Measurements from ENCODE around the gene HOMER3.
A peak's percentile ranks its signal among the peaks of the same experiment; 100 is the strongest.

The HOMER3 gene

DNA sequence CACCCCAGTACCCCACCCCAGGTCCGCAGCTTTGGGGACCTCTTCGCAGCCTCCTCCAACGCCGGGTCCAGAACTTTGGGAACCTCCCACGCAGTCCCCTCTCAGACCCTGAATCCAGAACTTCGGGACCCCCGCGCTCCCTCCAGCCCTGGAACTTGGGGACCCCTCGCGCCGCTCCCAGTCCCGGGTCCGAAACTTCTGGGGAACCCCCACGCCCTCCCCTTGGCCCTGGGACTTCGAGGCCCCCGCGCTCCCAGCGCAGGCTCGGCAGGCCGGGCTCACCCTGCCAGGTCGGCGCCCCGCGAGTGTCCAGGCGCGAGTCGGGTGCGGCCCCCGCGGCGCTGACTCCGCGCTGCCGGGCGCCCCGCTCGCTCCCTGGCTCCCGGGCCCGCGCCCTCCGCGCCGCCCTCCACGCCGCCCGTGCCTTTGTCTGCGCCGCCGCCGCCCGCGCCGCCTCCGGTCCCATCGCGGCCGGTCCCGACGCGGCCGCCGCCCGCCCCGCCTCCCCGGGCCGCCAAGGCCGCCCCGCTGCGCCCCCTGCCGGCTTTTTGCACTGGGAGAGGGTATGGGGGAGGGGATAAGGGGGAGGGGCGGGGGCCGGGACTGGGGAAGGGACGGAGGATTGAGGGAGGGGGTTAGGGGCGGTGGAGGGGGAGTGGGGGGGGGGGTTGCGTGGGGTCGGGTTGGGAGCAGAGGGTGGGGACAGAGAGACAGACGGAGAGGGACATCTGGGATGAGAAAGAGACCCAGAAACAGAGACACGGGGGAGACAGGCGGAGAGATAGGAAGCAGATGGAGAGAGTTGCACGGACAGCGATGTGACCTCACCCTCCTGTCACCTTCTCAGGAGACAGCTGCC lies at the start of gene HOMER3:
Gene HOMER3, minus strand, starts transcription at position 449 of the 859 bp plus-strand sequence. CDS start 2,235 bp downstream, outside the sequence.
- peak; percentile 53 for DNase-seq (ENCODE audit: low spot score)

DNA sequence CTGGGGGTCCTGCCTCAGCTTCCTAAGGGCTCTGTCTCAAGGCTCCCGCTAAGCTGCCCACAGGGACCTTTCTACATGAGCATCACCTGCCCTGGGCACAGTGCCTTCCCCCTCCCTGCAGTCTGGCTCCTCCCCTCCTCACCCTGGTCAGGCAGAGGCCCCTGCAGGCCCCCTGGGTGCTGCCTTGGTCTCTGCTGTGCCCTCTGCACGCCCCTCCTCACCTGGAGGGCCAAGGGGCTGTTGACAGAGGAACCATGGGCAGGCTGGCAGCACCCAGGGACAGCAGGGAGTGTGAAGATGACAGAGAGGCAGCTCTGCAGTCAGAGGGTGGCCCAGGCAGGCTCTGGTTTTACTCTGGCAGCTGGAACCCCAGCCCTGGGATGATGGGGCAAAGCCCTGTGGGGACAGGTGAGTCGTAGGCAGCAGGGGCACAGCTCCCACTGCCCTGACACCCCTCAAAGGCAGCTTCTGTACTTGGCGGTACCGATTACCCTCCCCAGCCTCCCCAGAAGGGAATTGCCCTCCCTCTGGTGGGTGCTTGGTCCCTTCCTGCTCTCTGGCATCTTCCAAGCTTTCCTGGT lies 49.2 kb upstream of the HOMER3 start:
- DNase-seq (ENCODE audit: low spot score), result no peak

DNA sequence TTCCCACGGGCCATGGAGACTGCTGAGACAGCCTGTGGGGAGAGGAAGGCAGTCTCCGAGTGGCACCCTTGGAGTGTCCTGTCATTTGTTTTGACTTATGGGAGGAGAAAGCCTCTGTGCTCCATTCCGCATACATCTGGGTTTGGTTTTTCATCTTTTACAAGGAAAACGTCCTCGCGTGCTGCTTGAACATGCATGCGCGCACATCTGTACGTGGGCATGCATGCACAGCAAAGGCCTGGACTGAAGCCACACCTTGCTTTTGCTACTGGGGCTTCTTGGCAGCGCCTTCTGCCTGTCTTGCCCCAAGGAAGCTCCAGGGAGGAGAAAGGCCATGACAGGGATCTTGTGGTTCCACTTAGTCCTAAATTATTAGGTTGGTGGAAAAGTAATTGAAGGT lies 48.3 kb upstream of the HOMER3 start:
- no peak for DNase-seq (ENCODE audit: low spot score)

DNA sequence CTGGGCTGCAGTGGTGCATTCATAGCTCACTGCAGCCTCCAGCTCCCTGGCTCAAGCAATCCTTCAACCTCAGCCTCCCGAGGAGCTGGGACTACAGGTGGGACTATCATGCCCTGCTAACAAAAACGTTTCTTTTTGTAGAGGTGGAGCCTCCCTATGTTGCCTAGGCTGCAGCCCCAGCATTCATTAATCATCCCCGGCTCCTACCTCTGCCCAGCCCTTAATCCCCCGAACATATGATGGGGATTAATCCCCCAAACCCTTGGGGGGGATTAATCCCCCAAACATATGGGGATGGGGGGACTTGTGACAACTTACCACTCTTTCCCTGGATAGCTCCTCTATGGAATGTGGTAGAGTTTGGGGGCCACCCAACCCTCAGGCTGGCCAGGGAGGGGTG lies 46.4 kb upstream of the HOMER3 start:
- DNase-seq (ENCODE audit: low spot score), result no peak

DNA sequence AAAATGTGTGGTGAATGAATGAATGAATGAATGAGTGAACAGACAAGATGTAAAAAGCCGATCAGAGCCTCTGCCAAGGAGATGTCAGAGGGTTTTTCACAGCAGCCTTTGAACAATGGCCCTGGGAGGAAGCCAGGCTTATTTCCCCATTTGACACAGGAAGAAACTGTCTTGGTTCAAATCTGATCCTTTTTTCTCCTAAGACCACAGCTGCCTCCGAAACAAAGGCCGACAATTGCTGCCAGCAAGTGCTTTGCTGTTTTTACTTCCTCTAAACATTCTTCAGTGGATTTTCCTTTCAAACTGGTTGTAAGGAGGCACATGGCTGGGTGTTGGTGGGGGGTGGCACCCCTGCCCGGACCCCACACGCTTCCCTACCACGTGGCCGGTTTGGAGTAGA lies 44.2 kb upstream of the HOMER3 start:
- DNase-seq (ENCODE audit: low spot score), result peak; percentile 50

DNA sequence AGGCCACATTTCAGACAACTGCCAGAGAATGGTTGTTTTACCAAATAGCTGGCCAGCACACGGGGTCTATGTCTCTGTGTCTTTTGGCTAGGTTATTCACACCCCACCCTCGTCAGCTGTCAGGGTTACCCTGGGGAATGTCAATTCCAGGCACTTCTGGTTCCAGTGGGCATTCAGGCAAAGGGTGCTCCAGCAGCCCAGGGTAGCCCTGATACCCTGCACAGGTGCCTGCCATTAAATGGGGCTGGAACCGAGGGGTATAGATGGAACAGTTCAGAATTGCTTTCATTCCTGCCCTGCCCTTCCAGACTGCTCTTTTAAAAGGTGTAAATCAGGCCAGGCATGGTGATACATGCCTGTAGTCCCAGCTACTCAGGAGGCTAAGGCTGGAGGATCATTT lies 43.2 kb upstream of the HOMER3 start:
- no peak for DNase-seq (ENCODE audit: low spot score)

DNA sequence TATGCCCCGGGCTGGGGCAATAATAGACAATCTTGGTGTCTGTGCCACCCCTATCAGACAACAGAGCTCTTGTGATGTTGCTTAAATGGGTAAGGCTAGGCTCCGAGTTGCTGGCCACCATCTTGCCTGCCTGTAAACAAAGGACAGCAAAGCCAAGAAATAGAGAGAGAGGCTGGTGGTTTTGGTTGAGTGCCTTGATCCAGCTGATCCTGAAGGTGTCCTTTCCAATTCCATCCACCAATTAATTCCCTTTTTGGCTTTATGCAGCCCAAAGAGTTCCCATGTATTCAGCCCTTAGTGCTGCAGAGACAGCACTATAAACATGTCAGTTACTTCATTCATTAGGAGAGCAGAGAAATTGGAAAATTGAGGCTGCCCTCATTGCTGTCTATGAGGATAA lies 41.7 kb upstream of the HOMER3 start:
- DNase-seq (ENCODE audit: low spot score), result no peak

DNA sequence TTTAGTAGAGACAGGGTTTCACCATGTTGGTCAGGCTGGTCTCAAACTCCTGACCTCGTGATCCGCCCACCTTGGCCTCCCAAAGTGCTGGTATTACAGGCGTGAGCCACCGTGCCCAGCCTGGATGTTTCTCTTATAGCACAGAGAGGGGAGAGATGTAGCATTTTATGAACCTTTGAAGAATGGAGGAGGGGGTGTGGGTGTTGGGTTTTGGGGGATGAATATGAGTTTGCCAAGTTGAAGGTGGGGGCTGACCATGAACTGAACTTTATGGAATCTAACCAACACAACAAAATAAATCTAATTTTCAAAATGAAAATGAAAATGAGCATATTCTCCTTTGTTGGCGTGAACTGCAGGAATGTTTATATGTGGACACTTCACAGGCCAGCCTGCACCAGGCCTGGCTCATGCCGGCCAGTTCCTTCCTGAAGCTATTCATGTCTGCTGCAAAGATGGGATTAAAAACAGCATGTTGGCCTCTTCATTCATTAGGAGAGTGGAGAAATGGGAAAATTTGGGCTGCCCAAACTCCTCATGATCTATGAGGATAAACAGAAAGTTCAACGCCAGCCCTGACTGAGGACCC lies 39.5 kb upstream of the HOMER3 start:
- no peak for DNase-seq (ENCODE audit: low spot score)

DNA sequence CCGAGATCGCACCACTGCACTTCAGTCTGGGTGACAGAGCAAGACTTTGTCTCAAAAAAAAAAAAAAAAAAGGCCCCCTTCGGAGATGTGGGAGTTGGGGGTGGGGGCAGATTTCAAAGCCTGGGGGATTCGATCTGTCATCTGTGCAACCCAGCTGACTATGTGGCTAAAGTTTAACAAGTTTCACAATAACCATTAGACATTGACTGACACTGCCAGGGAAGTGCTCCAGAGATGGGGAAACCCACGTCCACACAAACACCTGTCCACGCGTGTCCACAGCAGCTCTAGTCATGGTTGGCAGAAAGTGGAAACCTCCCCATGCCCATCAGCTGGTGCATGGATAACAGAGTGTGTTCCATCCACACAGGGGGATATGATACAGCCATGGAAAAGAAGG lies 37.6 kb upstream of the HOMER3 start:
- DNase-seq (ENCODE audit: low spot score), result no peak

DNA sequence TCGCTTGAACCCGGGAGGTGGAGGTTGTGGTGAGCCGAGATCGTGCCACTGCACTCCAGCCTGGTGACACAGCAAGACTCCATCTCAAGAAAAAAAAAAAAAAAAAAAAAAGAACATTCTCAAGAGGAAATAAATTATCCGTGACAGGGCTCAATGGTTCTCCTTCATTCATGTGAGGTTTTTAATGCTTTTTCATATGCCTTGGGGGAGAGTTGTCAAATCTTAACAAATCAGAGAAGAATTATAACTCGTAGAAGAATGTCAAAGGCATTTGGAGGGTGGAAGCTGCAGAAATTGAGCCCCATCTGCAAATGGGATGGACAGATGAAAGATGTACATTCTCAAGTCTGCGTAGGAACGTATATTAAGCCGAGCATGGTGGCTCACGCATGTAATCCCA lies 34.9 kb upstream of the HOMER3 start:
- no peak for DNase-seq (ENCODE audit: low spot score)

DNA sequence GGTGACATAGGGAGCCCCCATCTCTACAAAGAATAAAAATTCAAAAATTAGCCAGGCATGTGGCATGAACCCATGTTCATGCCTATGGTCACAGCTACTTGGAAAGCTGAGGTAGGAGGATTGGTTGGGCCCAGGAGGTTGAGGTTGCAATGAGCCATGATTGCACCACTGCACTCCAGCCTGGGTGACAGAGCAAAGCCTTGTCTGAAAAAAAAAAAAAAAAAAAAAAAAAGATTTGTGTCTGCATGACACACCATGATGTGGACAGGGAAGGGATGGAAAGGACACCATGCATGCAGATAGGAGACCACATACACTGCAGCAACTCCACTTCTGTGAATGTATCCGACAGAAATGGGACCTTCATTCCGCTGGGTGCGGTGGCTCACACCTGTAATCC lies 34.0 kb upstream of the HOMER3 start:
- DNase-seq (ENCODE audit: low spot score), result no peak

DNA sequence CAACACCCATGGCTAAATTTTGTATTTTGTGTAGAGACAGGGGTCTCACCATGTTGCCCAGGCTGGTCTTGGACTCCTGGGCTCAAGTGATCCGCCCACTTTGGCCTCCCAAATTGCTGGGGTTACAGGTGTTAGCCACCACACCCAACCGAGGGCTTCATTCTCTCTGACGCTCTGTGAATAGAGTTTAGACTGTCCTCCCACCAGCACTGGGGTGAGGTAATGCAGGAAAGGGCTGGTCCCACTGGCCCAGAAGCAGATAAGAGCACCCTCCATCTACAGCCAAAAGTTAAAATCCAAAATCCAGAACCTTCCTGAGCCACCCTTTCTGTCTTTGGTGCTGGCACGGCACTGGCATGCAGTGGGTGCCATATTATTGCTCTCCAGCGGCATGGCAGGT lies 31.8 kb upstream of the HOMER3 start:
- no peak for DNase-seq (ENCODE audit: low spot score)

DNA sequence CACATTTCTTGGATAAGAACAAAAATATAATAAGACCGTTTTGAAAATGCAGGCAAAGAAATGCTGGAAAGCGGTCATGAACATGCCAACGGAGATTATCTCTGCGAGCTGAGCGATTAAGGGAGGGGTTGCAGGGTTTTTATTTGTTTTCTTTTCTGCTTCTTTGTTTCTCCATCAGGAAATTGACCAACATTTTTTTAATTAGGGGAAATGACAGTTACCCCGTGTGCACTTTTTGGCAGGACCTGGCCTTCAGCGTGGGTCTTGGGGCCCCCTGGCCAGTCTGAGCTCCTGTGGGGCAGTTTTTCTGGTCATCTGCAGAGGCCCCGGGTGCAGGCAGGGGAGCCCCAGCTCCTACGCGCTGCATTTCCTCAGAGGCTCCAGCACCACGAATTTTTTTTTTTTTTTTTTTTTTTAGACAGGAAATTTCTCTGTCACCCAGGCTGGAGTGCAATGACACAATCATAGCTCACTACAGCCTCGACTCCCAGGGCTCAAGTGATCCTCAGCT lies 31.3 kb upstream of the HOMER3 start:
- DNase-seq (ENCODE audit: low spot score), result peak; percentile 51

DNA sequence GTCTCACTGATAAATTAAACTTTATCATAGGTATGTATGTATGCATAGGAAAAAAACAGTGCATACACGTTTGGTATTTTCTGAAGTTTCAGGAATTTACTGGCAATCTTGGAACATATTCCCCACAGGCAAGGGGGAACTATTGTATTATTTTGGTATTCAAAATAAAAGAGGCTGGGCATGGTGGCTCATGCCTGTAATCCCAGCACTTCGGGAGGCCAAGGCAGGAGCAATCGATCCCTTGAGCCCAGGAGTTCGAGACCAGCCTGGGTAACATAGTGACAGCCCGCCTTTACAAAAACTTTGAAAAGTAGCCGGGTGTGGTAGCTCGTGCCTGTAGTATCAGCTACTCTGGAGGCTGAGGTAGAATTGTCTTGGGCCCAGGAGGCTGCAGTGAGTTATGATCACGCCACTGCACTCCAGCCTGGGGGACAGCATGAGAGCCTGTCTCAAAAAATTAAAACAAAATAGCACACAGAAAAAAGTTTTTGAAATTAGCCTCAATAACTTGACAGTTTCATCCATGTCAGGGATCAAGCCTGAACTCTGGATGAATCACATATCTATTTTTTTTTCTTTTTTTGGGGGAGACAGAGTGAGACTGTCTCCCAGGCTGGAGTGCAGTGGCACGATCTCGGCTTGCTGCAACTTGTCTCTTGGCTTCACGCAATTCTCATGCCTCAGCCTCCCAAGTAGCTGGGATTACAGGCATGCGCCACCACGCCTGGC lies 29.1 kb upstream of the HOMER3 start:
- DNase-seq (ENCODE audit: low spot score), result no peak

DNA sequence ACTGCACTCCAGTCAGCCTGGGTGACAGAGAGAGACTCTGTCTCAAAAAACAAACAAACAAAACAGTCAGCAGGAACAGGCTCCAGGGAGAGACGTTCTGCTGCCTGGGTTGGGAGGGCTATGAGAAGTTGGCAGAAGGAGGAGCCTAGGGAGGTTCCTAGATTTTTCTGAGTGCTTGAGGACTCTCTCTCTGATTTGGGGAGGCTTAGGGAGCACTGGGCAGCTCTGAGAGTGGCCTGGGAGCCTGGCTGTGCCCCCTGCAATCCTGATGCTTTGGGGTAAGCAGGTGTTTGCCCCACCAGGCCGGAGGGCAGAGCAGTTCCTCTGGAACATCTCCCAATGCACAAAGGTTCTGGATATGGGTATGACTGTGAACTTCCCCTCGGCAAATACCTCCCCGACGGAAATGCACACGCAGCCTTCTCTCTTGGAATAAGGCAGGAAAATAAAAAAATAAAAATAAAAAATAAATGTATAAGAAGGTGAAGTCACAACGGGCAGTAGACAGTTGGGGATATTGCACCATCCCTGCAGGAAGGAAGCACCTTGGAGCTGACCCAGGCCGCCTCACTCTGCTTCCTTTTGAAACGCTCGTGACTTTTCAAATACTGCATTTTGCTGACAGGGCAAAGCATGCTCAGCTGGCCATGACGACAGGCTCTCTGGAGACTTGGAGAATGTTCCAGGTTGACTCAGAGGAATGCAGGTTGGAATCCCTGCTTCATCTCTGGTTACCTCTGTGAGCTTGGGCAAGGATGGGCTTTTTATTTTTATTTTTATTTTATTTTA lies 26.5 kb upstream of the HOMER3 start:
- DNase-seq (ENCODE audit: low spot score), result peak; percentile 95

DNA sequence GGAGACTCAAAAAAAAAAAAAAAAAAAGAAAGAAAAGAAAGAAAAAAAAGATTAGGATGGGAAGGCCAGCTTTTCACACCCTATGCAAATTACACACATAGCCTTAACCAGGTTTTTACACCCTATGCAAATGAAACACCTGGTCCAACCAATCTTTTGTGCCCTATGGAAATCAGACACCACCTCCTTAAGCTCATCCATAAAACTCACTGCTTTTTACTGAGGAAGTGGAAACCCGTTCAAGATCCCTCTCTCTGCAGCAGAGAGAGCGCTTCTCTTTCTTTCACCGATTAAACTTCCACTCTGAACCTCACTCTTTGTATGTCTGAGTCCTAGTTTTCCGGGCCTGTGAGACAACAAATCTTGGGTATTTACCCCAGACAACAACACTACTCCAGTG lies 25.3 kb upstream of the HOMER3 start:
- DNase-seq (ENCODE audit: low spot score), result no peak

DNA sequence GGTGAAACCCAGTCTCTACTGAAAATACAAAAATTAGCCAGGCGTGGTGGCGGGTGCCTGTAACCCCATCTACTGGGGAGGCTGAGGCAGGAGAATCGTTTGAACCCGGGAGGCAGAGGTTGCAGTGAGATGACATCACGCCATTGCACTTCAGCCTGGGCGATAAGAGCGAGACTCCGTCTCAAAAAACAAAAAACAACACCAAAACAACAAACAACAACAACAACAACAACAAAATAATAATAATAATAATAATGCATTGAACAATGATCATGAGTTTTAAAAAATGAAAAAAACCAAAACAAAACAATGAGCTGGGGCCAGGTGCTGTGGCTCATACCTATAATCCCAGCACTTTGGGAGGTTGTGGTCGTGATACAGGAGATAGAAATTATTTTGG lies 23.1 kb upstream of the HOMER3 start:
- no peak for DNase-seq (ENCODE audit: low spot score)

DNA sequence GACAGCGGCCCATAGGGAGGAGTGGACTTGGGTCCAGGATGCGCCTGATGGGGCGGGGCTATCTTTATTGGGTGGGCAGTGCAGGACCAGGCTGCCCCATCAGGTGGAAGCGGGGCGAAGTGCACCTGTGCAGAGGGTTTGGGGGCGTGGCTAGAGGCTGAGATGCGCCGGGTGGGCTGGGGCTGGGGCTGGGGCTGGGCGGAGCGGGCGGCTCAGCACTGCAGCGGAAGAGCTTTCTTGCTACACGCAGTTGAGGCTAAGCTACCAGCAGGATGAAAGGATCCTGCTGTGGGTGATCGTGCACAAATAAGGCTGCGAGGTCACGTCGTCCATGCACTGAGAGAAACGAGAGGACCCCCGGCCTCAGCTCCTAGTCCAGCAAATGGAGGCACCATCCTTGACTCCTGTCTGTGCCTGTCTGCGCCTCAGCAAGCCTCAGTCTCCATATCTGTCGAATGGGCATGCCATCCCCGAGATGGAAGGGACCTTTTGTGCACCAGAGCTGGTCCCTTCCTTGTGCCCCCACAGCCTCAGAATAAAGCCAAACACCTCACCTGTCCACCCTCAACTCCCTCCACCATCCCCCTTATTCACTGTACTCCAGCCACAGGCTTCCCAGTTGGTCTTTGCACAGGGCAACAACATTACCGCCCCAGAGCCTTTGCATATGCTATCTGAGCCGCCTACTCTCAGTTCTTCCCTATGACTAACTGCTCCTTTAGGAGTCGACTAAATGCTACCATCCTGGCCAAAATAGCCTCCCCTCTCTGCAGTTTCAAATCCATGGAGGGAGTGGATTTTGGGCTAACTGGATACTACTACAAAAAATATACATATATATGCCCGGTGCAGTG lies 21.0 kb upstream of the HOMER3 start:
- DNase-seq (ENCODE audit: low spot score), result no peak

DNA sequence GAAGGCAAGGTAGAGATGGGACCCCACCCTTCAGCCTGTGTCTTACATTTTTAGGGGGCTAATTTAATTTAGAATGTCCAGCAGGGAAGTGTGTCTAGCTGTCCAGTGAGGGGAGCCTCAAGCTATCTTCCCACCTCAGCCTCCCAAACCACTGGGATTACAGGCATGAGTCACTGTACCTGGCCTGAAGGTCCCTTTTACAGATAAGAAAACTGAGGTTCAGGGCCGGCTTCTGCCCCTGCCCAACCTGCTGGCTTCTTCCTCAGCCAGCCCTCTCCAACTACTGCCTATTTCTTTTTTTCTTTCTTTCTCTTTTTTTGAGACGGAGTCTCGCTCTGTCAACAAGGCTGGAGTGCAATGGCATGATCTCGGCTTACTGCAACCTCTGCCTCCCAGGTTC lies 19.4 kb upstream of the HOMER3 start:
- no peak for DNase-seq (ENCODE audit: low spot score)

DNA sequence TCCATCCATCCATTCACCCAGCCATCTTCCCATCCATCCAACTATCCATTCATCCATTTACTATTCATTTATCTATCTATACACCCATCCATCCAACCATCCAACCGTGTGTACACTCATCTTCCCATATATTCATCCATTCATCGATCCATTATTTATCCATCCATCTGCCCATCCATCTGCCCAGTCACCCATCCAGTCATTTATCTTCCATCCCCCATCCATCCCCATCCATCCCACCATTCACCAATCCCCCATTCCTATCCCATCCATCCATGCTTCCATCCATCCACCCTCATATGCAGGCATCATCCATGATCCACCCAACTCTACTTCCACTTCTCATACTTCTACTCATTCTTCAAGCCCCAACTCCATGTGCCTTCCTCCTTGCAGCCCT lies 14.0 kb upstream of the HOMER3 start:
- DNase-seq (ENCODE audit: low spot score), result no peak

DNA sequence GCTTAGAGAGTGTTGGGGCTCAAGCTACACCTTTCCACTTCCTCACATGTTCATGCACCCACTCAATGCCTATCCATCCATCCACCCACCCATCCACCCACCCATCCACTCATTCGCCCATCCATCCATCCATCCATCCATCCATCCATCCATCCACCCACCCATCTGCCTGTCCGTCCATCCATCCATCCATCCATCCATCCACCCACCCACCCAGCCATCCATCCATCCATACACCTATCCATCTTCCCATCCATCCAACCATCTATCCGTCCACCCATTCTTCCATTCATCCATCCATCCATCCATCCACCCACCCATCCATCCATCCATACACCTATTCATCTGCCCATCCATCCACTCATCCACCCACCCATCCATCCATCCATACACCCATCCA lies 13.1 kb upstream of the HOMER3 start:
- DNase-seq (ENCODE audit: low spot score), result no peak
